GM23338 (cell line): Measurements from ENCODE around the gene MCM3. TPM values are rescaled to one million over a fixed set of nuclear protein-coding genes. Genes with fewer than 3 reads are reported as not detected.

Experiments used
- ATAC-seq: fragments of 200-7000 bp; cut with Tn5 transposase; 3 replicates; pipeline ENCODE4 v1.9.1; 2020
- DNase-seq: peaks from one replicate; pipeline ENCODE4 v3.0.0-alpha.2; 2015; ENCODE audit warnings: low spot score
- H2AFZ ChIP-seq: fragments of 200-600 bp; sonication (generic); 2 replicates; pipeline ENCODE4 v1.8.0; 2016; ENCODE audit warnings: antibody characterized with exemption, mild to moderate bottlenecking, moderate library complexity
- H3F3A ChIP-seq: fragments of 200-600 bp; sonication (generic); replicated peaks from 2 replicates; pipeline ENCODE4 v1.8.0; 2017; ENCODE audit warnings: antibody characterized with exemption, mixed run types, low read depth
- H3K27ac ChIP-seq: fragments of 200-600 bp; sonication (generic); 2 replicates; pipeline ENCODE4 v1.6.1; 2016; ENCODE audit warnings: low read depth
- H3K27me3 ChIP-seq: fragments of 200-600 bp; sonication (generic); 2 replicates; pipeline ENCODE4 v1.8.0; 2016; ENCODE audit warnings: mild to moderate bottlenecking, mixed run types, moderate library complexity; ENCODE audit not compliant: insufficient read depth
- H3K36me3 ChIP-seq: fragments of 200-600 bp; sonication (generic); 2 replicates; pipeline ENCODE4 v1.8.0; 2016; ENCODE audit warnings: mild to moderate bottlenecking; ENCODE audit not compliant: insufficient read depth
- H3K4me1 ChIP-seq: fragments of 200-600 bp; sonication (generic); 2 replicates; pipeline ENCODE4 v1.8.0; 2016; ENCODE audit warnings: mild to moderate bottlenecking, moderate library complexity; ENCODE audit not compliant: insufficient read depth
- H3K4me2 ChIP-seq: fragments of 200-600 bp; sonication (generic); 2 replicates; pipeline ENCODE4 v1.7.1; 2017; ENCODE audit warnings: mixed run types
- H3K4me3 ChIP-seq: fragments of 200-600 bp; sonication (generic); 2 replicates; pipeline ENCODE4 v1.6.1; 2016; ENCODE audit warnings: mixed run types
- H3K79me2 ChIP-seq: fragments of 200-600 bp; sonication (generic); replicated peaks from 2 replicates; pipeline ENCODE4 v1.8.0; 2017; ENCODE audit warnings: mild to moderate bottlenecking; ENCODE audit not compliant: insufficient read depth
- H3K9me2 ChIP-seq: fragments of 200-600 bp; sonication (generic); 2 replicates; pipeline ENCODE4 v1.8.0; 2017; ENCODE audit not compliant: insufficient read depth
- H4K20me1 ChIP-seq: fragments of 200-600 bp; sonication (generic); replicated peaks from 2 replicates; pipeline ENCODE4 v1.8.0; 2017; ENCODE audit warnings: mild to moderate bottlenecking; ENCODE audit not compliant: insufficient read depth
- H3K27ac Mint-ChIP-seq: 2 replicates; pipeline ENCODE4 v1.8.0; 2020; ENCODE audit warnings: inconsistent platforms, mild to moderate bottlenecking, moderate library complexity, mixed read lengths
- H3K27me3 Mint-ChIP-seq: 3 replicates; pipeline ENCODE4 v1.8.0; 2022; ENCODE audit warnings: low read depth, mild to moderate bottlenecking, moderate library complexity, mixed read lengths, inconsistent platforms; ENCODE audit not compliant: insufficient read depth, poor library complexity
- H3K36me3 Mint-ChIP-seq: 3 replicates; pipeline ENCODE4 v1.8.0; 2021; ENCODE audit warnings: low read depth, mild to moderate bottlenecking, inconsistent platforms, moderate library complexity, mixed read lengths
- H3K4me1 Mint-ChIP-seq: 3 replicates; pipeline ENCODE4 v1.8.0; 2020; ENCODE audit warnings: mild to moderate bottlenecking, inconsistent platforms, mixed read lengths
- H3K4me3 Mint-ChIP-seq: 3 replicates; pipeline ENCODE4 v1.8.0; 2021; ENCODE audit warnings: moderate library complexity, mild to moderate bottlenecking, inconsistent platforms, mixed read lengths
- H3K9me3 Mint-ChIP-seq: 3 replicates; pipeline ENCODE4 v1.8.0; 2020; ENCODE audit warnings: moderate library complexity, mild to moderate bottlenecking, inconsistent platforms, mixed read lengths
- CREB1 ChIP-seq: fragments of 250-450 bp; sonication (Bioruptor Pico); IDR thresholded peaks from 2 replicates; pipeline ENCODE4 v1.5.0; 2020; ENCODE audit warnings: low read depth, mild to moderate bottlenecking, moderate library complexity
- CTCF ChIP-seq, 2 experiments: fragments of 200-600 bp in 1 of 2; sonication (generic) in 1 of 2; conservative IDR thresholded peaks; 2 replicates each; pipeline versions ENCODE4 v1.5.1 to v1.6.1; 2016 to 2017; ENCODE audit warnings: antibody characterized with exemption in 2 of 2, low read depth in 2 of 2, mild to moderate bottlenecking in 2 of 2, moderate library complexity in 1 of 2
- ETS1 ChIP-seq: IDR thresholded peaks from 2 replicates; pipeline ENCODE4 v1.6.1; 2016; ENCODE audit warnings: antibody characterized with exemption
- EZH2 ChIP-seq: fragments of 200-600 bp; sonication (generic); IDR thresholded peaks from one replicate; pipeline ENCODE4 v1.8.0; 2017; ENCODE audit warnings: antibody characterized with exemption, mild to moderate bottlenecking, low read depth; ENCODE audit not compliant: unreplicated experiment
- EZH2phosphoT487 ChIP-seq: fragments of 200-600 bp; sonication (generic); IDR thresholded peaks from one replicate; pipeline ENCODE4 v1.8.1; 2018; ENCODE audit warnings: antibody characterized with exemption; ENCODE audit not compliant: unreplicated experiment
- JUNB ChIP-seq: IDR thresholded peaks from one replicate; pipeline ENCODE4 v1.6.1; 2016; ENCODE audit warnings: antibody characterized with exemption; ENCODE audit not compliant: unreplicated experiment
- NANOG ChIP-seq: IDR thresholded peaks from 2 replicates; pipeline ENCODE4 v1.6.1; 2016; ENCODE audit warnings: antibody characterized with exemption, borderline replicate concordance
- POLR2AphosphoS5 ChIP-seq: IDR thresholded peaks from 2 replicates; pipeline ENCODE4 v1.6.1; 2016; ENCODE audit warnings: antibody characterized with exemption, low read depth
- REST ChIP-seq: IDR thresholded peaks from one replicate; pipeline ENCODE4 v1.6.1; 2018; ENCODE audit warnings: antibody characterized with exemption; ENCODE audit not compliant: unreplicated experiment
- STAT1 ChIP-seq: IDR thresholded peaks from one replicate; pipeline ENCODE4 v1.6.1; 2016; ENCODE audit warnings: antibody characterized with exemption; ENCODE audit not compliant: unreplicated experiment
- ZNF114 ChIP-seq: fragments of 250-450 bp; sonication (Bioruptor Pico); IDR thresholded peaks from 2 replicates; pipeline ENCODE4 v1.5.0; 2020; ENCODE audit warnings: mild to moderate bottlenecking, moderate library complexity
- ZNF331 ChIP-seq: fragments of 250-450 bp; sonication (Bioruptor Pico); IDR thresholded peaks from 2 replicates; pipeline ENCODE4 v1.5.0; 2020; ENCODE audit warnings: low read depth, mild to moderate bottlenecking, moderate library complexity
- ZNF462 ChIP-seq: fragments of 250-450 bp; sonication (Bioruptor Pico); IDR thresholded peaks from 2 replicates; pipeline ENCODE4 v1.5.0; 2020; ENCODE audit warnings: mild to moderate bottlenecking, moderate library complexity
- polyA plus RNA-seq: library from polyadenylated mRNA; unstranded; fragments of >200 nt; fragmentation: Nextera tagmentation; extraction: Ambion mirVana; gene quantifications from 2 replicates; pipeline ENCODE4 v1.2.1, GENCODE V29; 2016
- total RNA-seq: library from RNA; depleted of rRNA; stranded (reverse); fragments of >200 nt; shearing (Covaris generic); gene quantifications from 2 replicates; pipeline ENCODE4 v1.2.3, GENCODE V29; 2014

MCM3 gene
- total and polyA plus RNA-seq, 2 experiments from 2014 or later: 157 to 369 TPM

GRCh38 chr6:52230685-52231084 is 53.9 kb downstream of the MCM3 start:
- H4K20me1 ChIP-seq: no peaks in the 10 kb centered on the region
- no peak overlapping the region for H3K4me3 ChIP-seq
- H3K9me3 Mint-ChIP-seq: no peaks in the 10 kb centered on the region
- DNase-seq (no peak), ATAC-seq (no peak)
- peaks cover 2% of the 10 kb centered on the region for H3K27me3 Mint-ChIP-seq
- H3K27me3 ChIP-seq: no peaks in the 10 kb centered on the region
- 0 out of 2 replicates have a peak, but pooled peaks cover 5% of the 10 kb centered on the region for H3K9me2 ChIP-seq
- H3K4me1 Mint-ChIP-seq: peaks cover 5% of the 10 kb centered on the region
- no peak overlapping the region for H3K27ac ChIP-seq
- H3K4me1 ChIP-seq: no peaks in the 10 kb centered on the region
- no peaks in the 10 kb centered on the region for H3K79me2 ChIP-seq
- H3K4me2 ChIP-seq: no peak overlapping the region
- no peak overlapping the region for H3K4me3 Mint-ChIP-seq
- H3K36me3 ChIP-seq: no peaks in the 10 kb centered on the region
- H3K36me3 Mint-ChIP-seq: no peaks in the 10 kb centered on the region
- no peak overlapping the region for H3K27ac Mint-ChIP-seq
- no peaks in the 10 kb centered on the region for H3F3A ChIP-seq
- no peak for TF ChIP-seq ETS1
- TF ChIP-seq ZNF462 (CRISPR knock-in tag): no peak
- no peak for TF ChIP-seq EZH2
- no peak for TF ChIP-seq NANOG
- TF ChIP-seq REST: no peak
- no peak for TF ChIP-seq ZNF331
- TF ChIP-seq POLR2AphosphoS5: no peak
- no peak for TF ChIP-seq CREB1 (CRISPR knock-in tag)
- no peak for TF ChIP-seq EZH2phosphoT487
- TF ChIP-seq CTCF (conservative IDR thresholded peaks at IDR 0.05; ENCODE audit: low read depth in 2 of 2): no peak
- no peak for TF ChIP-seq ZNF114 (CRISPR knock-in tag)
- no peak for TF ChIP-seq STAT1
- no peak for TF ChIP-seq JUNB
- H2AFZ ChIP-seq: peak overlapping the region; percentile 66; the same call in 1 of the 2 replicates
